AG04449 (cell line): ENCODE results near the gene TTLL8.

Experiments used
- CTCF ChIA-PET: fragments of 350-600 bp; formaldehyde crosslinking; extraction: SDS; loops from one replicate; lab custom pipeline; 2021; ENCODE audit warnings: antibody characterized with exemption; lab: Yijun Ruan, JAX
- POLR2A ChIA-PET: fragments of 400-600, 350-600 bp; formaldehyde crosslinking; extraction: SDS; loops from one replicate; lab custom pipeline; 2020; ENCODE audit warnings: antibody characterized with exemption, inconsistent platforms; lab: Yijun Ruan, JAX
- DNase-seq: peaks from one replicate; pipeline ENCODE4 v3.0.0-alpha.2; 2010; ENCODE audit warnings: low read depth, low spot score
- H3K4me3 ChIP-seq: 2 replicates; pipeline ENCODE4 v1.5.1; 2011; ENCODE audit warnings: low read depth, mild to moderate bottlenecking, control low read depth, low read length
- TF ChIP-seq, protein P1 (sequence below): IDR thresholded peaks from one replicate; pipeline ENCODE4 v1.5.1; 2011; ENCODE audit warnings: mild to moderate bottlenecking, moderate library complexity, low read length, control low read depth, inconsistent platforms; ENCODE audit not compliant: insufficient read depth; ENCODE audit errors: missing control alignments

TTLL8 gene

DNA sequence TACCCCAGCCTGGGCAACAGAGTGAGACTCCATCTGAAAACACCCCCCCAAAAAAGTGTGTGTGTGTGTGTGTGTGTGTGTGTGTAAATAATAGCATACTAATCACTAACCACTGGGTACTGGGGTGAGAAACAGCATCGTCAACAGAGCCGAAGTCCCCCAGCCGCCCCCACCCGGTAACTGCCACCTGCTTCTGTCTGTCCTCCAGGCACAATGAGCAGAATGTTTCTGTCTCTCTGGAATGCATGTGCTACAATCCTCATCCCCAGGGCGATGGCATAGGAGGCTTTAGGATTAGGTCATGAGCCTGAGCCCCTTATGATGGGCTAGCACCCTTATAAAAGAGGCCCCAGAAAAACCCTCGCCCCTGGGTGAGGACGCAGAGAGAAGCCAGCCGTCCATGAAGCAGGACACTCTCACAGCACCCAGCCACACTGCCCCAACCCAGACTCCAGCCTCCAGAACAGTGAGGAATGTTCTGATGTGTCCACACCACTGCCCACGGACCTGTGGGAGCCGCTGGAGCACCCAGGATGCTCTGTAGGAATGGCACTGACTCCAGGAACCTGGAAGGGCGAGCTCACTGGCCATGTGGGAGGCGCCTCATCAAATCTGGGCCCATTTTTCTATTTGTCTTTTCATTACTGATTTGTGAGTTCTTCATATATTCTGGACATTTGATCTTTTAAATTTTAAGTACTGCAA lies 9.9 kb downstream of the TTLL8 start:
- TF ChIP-seq, protein P1, sequence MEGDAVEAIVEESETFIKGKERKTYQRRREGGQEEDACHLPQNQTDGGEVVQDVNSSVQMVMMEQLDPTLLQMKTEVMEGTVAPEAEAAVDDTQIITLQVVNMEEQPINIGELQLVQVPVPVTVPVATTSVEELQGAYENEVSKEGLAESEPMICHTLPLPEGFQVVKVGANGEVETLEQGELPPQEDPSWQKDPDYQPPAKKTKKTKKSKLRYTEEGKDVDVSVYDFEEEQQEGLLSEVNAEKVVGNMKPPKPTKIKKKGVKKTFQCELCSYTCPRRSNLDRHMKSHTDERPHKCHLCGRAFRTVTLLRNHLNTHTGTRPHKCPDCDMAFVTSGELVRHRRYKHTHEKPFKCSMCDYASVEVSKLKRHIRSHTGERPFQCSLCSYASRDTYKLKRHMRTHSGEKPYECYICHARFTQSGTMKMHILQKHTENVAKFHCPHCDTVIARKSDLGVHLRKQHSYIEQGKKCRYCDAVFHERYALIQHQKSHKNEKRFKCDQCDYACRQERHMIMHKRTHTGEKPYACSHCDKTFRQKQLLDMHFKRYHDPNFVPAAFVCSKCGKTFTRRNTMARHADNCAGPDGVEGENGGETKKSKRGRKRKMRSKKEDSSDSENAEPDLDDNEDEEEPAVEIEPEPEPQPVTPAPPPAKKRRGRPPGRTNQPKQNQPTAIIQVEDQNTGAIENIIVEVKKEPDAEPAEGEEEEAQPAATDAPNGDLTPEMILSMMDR = no peak
- ChIA-PET CTCF (interaction anchor here (1.0 kb wide), 1 partner anchor 117 kb away, joined by 3 read pairs; no protein-coding TSS in a partner anchor), POLR2A (no interaction called here)
- no peak overlapping the region for H3K4me3 ChIP-seq
- DNase-seq = no peak

DNA sequence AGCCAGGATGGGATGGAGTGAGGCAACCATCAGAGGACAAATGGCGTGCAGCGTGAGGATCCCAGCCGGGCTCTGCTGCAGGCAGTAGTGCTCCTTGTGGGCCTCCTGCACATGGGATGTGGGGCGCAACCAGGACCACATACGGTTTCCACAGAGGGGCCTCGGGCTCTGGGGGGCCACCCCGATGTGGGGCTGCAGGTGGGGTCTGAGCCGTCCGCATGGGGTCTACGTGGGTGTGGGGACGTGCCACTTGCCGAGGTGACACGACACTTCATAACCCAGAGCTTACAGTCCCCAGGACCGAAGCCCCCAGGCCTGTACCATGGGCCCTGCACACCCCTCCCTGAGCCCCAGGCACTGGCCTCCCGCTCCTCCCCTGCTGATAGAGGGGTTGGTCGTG lies 10.8 kb downstream of the TTLL8 start:
- POLR2A ChIA-PET = no interaction called here
- TF ChIP-seq, protein P1 = no peak
- CTCF ChIA-PET = no interaction called here
- H3K4me3 ChIP-seq = no peak overlapping the region
- no peak for DNase-seq

DNA sequence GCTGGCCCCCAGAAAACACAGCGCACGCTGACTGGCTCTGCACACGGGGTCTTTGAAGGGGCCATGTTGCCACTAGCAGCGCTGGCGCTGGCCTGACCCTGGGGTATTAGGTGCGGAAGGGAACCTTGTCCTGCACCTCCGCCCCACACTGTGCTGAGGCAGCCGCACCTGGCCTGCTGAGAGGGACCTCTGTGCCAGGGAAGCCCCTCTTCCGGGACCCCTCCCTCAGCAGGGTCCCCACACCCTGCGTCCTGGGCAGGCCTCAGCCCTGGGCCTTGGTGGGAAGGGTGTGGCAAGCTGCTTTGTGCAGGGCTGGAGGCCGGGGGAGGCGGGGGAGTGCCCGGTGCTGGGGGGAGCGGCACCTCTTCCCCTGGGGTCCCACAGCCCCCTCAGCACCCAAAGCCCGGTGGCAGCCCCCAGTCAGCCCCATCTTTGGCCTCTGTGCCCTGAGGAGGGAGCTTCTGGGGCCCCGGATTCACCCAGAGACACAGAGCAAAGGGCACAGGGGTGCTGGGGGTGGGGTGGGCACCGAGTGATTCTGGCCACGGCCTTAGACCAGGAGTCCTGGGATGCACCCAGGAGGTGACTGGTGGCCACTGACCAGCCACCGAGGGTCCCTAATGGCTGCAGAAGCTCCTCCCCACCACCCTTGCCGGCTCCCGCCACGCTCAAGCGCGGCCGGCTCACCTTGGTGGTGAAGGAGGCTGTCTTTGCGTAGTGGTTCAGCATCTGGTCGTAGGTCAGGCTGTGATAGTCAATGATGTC lies 11.4 kb downstream of the TTLL8 start:
- POLR2A ChIA-PET = no interaction called here
- CTCF ChIA-PET = no interaction called here
- TF ChIP-seq, protein P1 = no peak
- no peak for DNase-seq
- no peak overlapping the region for H3K4me3 ChIP-seq

DNA sequence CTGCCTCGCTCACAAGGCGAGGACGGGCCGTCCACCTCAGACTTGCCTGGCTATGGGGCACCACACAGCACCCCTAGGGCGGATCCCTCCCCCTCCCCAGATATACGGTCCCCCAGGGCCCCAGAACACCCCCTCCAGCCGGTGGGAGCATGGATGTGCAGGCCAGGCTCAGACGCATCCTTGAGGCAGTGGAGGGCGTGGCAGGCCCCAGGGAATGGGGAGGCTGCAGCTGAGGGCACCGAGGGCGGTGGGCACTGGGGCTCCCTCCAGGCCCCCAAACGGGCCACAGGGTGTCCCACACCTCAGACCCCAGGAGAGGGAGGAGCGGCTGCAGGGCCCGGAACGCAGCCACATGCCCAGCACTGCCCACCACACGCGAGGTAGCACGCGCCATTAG lies 12.1 kb downstream of the TTLL8 start:
- CTCF ChIA-PET = no interaction called here
- POLR2A ChIA-PET = no interaction called here

DNA sequence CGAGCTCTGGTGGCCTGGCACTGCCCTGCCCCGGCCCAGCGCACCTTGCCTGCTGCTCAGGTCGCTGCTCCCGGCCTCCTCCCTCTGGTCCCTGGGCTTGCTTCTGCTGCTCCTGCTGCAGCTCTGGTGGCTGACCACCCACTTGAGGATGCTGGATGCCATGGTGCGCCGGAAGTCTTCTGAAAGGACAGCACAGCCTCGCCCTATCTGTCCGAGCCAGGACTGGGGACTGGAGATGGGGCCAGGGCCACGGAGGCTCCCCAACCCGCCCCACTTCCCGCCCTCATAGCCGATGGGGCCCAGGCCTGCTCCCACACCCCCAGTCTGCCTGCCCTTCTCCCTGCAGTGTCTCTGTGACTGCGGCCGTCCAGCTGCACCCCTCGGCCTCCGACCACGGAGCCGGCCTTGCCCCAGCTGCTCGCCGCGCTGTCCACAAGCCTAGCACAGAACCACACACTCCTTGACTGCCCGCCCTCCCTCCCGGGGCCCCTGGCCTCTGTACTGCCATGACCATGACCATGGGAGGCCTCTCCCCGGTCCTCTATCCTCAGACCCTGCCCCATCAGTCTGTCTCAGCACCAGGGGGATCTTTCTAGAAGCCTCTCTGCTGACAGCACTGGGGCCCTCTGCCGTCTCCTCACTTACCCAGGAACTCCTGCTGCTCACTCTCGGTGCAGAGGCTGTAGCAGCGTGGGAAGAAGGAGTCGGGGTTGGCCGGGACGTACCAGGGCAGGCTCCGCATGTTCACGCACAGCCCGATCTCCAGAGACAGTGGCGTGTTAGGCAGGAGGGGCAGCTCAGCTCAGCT lies 12.7 kb downstream of the TTLL8 start:
- ChIA-PET POLR2A (no interaction called here), CTCF (no interaction called here)
- H3K4me3 ChIP-seq = no peak overlapping the region
- no peak for DNase-seq
- TF ChIP-seq, protein P1 = no peak

More for the DNA sequence above, 12.1 kb downstream of the TTLL8 start:
- no peak overlapping the region for H3K4me3 ChIP-seq
- DNase-seq = no peak
- TF ChIP-seq, protein P1 = no peak
